Measurements from ENCODE around the gene H3-3A.

The H3-3A gene

GRCh38 chr1:226116673-226117072, 54.2 kb downstream of the H3-3A start:
- DNase-seq, result no peak

GRCh38 chr1:226117330-226117729, 54.8 kb downstream of the H3-3A start:
- DNase-seq, result no peak

DNA sequence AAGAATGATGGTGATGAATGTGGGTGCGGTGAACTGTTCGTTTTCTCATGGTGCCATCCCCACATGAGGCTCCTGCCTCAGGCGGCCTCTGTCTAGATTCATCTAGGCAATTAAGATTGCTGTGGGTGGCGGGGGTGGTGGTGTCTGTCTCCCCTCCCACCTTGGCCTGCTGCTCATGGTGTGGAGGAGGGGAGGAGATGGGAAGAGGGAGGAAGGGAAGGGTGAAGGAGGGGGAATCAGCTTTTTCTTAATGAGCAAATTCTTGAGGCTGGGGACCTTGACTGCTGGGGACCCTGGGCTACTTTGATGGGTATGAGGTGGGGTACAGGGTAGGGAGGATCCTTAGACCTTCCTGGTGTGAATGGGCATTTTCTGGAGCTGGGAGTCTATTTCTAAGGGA, 55.8 kb downstream of the H3-3A start:
- DNase-seq, result no peak

DNA sequence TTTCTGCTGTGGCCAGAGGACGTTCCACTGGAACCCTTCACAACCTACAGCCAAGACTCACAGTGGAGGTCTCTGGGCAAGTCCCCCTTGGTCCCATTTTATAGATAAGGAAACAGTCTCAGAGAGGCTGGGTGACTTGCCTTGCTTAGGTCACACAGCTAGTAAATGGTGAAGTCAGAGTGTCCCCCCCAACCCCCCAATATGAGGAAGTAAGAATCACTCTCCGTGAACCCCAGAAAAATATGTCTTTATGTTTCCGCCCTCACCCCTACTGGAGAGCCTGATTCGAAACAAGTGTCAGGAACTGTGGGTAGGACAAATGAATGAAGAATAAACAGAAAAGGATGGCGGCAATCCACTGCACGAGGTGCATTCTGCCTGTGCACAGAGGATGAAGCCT, 56.7 kb downstream of the H3-3A start:
- no peak for DNase-seq

DNA sequence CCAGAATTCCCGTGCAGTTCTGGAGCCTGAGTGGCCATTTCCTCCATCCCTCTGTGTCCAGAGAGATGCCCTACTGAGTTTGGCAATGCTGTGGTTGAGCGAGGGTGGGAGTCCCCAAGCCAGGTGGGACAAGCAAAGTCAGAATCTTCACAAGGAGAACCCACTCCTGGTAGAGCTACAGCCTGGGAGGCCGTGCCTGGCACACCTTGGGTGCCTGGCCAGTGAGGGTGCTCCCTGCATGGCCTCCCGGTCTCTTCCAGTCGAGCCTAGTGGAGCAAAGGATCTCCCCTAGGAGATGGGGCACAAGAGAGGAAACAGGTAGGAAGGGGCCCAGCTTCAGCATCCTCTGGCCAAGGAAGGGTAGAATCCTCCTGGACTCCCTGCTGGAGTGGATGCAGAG, 57.9 kb downstream of the H3-3A start:
- no peak for DNase-seq

GRCh38 chr1:226121049-226121586, 58.6 kb downstream of the H3-3A start:
- no peak for DNase-seq
